ENCODE measurements around the gene BRD3OS. TPM values are rescaled to one million over a fixed set of nuclear protein-coding genes. Genes with fewer than 3 reads are reported as not detected.

The BRD3OS gene
- total RNA-seq, 8 experiments from 2014 or later: 11.9 to 37.5 (median 15.4) TPM

GRCh38 chr9:133999851-134000265 is 25.4 kb upstream of the BRD3OS start:
- peak in 5 of 8 experiments; percentile 9 to 69 (median 53) for ATAC-seq (replicated peaks in 6 of 8)
- Histone ChIP-seq H3K27ac (no peak overlapping the region), H3K4me1 (replicated peaks in 1 of 2) (peaks cover 0 to 6% of the 10 kb centered on the region in 2 donors), H3K4me3 (no peak overlapping the region)
- in situ Hi-C loops (cut with MboI; ENCODE audit: low pct_unique_long_range_greater_than_20kb in 2 of 9, low sequenced_read_pairs in 9 of 9, unreplicated experiment in 9 of 9): loop anchor here (10.0 to 25.0 kb wide), 4 partner anchors 195 to 215 kb away; no protein-coding TSS in a partner anchor
- 0 to 81% (median 69%) methylated on average over 1 to 4 of the region's 6 CpGs; no CpG with 5 or more reads in 5 of the 10 experiments for WGBS, 10 experiments

- no CpG with 5 or more reads among the region's 2 CpGs for WGBS, 10 experiments
- no peak overlapping the region for H3K27ac ChIP-seq
- in situ Hi-C loops (cut with MboI; ENCODE audit: low pct_unique_long_range_greater_than_20kb in 2 of 9, low sequenced_read_pairs in 9 of 9, unreplicated experiment in 9 of 9): no loop called here
- ATAC-seq (replicated peaks in 6 of 8): no peak
- H3K4me1 ChIP-seq (replicated peaks in 1 of 2): peaks cover 0 to 6% of the 10 kb centered on the region in 2 donors
- no peak overlapping the region for H3K4me3 ChIP-seq
These were observed 22.5 kb upstream of the BRD3OS start for GRCh38 chr9:134002796-134003195.

- 57 to 80% (median 57%) methylated on average over 1 of the region's 2 CpGs; no CpG with 5 or more reads in 6 of the 10 experiments for WGBS, 10 experiments
- H3K4me3 ChIP-seq: no peak overlapping the region
- in situ Hi-C loops (cut with MboI; ENCODE audit: low pct_unique_long_range_greater_than_20kb in 2 of 9, low sequenced_read_pairs in 9 of 9, unreplicated experiment in 9 of 9): no loop called here
- H3K27ac ChIP-seq: no peak overlapping the region
- no peak for ATAC-seq (replicated peaks in 6 of 8)
- H3K4me1 ChIP-seq (replicated peaks in 1 of 2): peaks cover 0 to 6% of the 10 kb centered on the region in 2 donors
These were observed 22.0 kb upstream of the BRD3OS start for GRCh38 chr9:134003237-134003636.

- no peak overlapping the region for H3K4me3 ChIP-seq
- in situ Hi-C loops (cut with MboI; ENCODE audit: low pct_unique_long_range_greater_than_20kb in 2 of 9, low sequenced_read_pairs in 9 of 9, unreplicated experiment in 9 of 9): no loop called here
- ATAC-seq (replicated peaks in 6 of 8): peak in 3 of 8 experiments; percentile 20 to 24 (median 23)
- H3K4me1 ChIP-seq (replicated peaks in 1 of 2): peaks cover 0 to 3% of the 10 kb centered on the region in 2 donors
- no peak overlapping the region for H3K27ac ChIP-seq
- 0 to 100% (median 54%) methylated on average over 1 to 8 of the region's 20 CpGs; no CpG with 5 or more reads in 4 of the 10 experiments for WGBS, 10 experiments
These were observed 21.0 kb upstream of the BRD3OS start for GRCh38 chr9:134004131-134004873.

GRCh38 chr9:134004881-134005280 is 20.4 kb upstream of the BRD3OS start:
- Histone ChIP-seq H3K27ac (no peak overlapping the region), H3K4me3 (no peak overlapping the region), H3K4me1 (replicated peaks in 1 of 2) (no peaks in the 10 kb centered on the region)
- peak in 3 of 8 experiments; percentile 4 to 12 (median 10) for ATAC-seq (replicated peaks in 6 of 8)
- in situ Hi-C loops (cut with MboI; ENCODE audit: low pct_unique_long_range_greater_than_20kb in 2 of 9, low sequenced_read_pairs in 9 of 9, unreplicated experiment in 9 of 9): no loop called here
- 0 to 90% (median 71%) methylated on average over 1 to 5 of the region's 14 CpGs; no CpG with 5 or more reads in 4 of the 10 experiments for WGBS, 10 experiments

- no peaks in the 10 kb centered on the region for H3K4me1 ChIP-seq (replicated peaks in 1 of 2)
- 17 to 100% (median 86%) methylated on average over 1 to 4 of the region's 8 CpGs; no CpG with 5 or more reads in 4 of the 10 experiments for WGBS, 10 experiments
- no peak overlapping the region for H3K4me3 ChIP-seq
- in situ Hi-C loops (cut with MboI; ENCODE audit: low pct_unique_long_range_greater_than_20kb in 2 of 9, low sequenced_read_pairs in 9 of 9, unreplicated experiment in 9 of 9): no loop called here
- no peak overlapping the region for H3K27ac ChIP-seq
- ATAC-seq (replicated peaks in 6 of 8): no peak
These were observed 19.9 kb upstream of the BRD3OS start for GRCh38 chr9:134005381-134005780.

GRCh38 chr9:134007150-134007549 is 18.1 kb upstream of the BRD3OS start:
- Histone ChIP-seq H3K4me3 (no peak overlapping the region), H3K27ac (no peak overlapping the region), H3K4me1 (replicated peaks in 1 of 2) (no peaks in the 10 kb centered on the region)
- 0 to 81% (median 62%) methylated on average over 1 to 5 of the region's 6 CpGs; no CpG with 5 or more reads in 3 of the 10 experiments for WGBS, 10 experiments
- in situ Hi-C loops (cut with MboI; ENCODE audit: low pct_unique_long_range_greater_than_20kb in 2 of 9, low sequenced_read_pairs in 9 of 9, unreplicated experiment in 9 of 9): no loop called here
- no peak for ATAC-seq (replicated peaks in 6 of 8)

GRCh38 chr9:134007571-134007970 is 17.7 kb upstream of the BRD3OS start:
- in situ Hi-C loops (cut with MboI; ENCODE audit: low pct_unique_long_range_greater_than_20kb in 2 of 9, low sequenced_read_pairs in 9 of 9, unreplicated experiment in 9 of 9): no loop called here
- WGBS, 10 experiments: 17 to 93% (median 80%) methylated on average over 1 to 9 of the region's 9 CpGs; no CpG with 5 or more reads in 3 of the 10 experiments
- no peak overlapping the region for H3K27ac ChIP-seq
- H3K4me1 ChIP-seq (replicated peaks in 1 of 2): no peaks in the 10 kb centered on the region
- H3K4me3 ChIP-seq: no peak overlapping the region
- no peak for ATAC-seq (replicated peaks in 6 of 8)

- H3K27ac ChIP-seq: no peak overlapping the region
- in situ Hi-C loops (cut with MboI; ENCODE audit: low pct_unique_long_range_greater_than_20kb in 2 of 9, low sequenced_read_pairs in 9 of 9, unreplicated experiment in 9 of 9): no loop called here
- H3K4me1 ChIP-seq (replicated peaks in 1 of 2): no peaks in the 10 kb centered on the region
- ATAC-seq (replicated peaks in 6 of 8): peak in 1 of 8 experiments; percentile 68
- no peak overlapping the region for H3K4me3 ChIP-seq
- WGBS, 10 experiments: 0 to 93% (median 82%) methylated on average over 1 to 12 of the region's 20 CpGs; no CpG with 5 or more reads in 1 of the 10 experiments
These were observed 14.7 kb upstream of the BRD3OS start for GRCh38 chr9:134010310-134011173.

GRCh38 chr9:134011401-134011800 is 13.9 kb upstream of the BRD3OS start:
- Histone ChIP-seq H3K4me1 (replicated peaks in 1 of 2) (no peaks in the 10 kb centered on the region), H3K27ac (no peak overlapping the region), H3K4me3 (no peak overlapping the region)
- in situ Hi-C loops (cut with MboI; ENCODE audit: low pct_unique_long_range_greater_than_20kb in 2 of 9, low sequenced_read_pairs in 9 of 9, unreplicated experiment in 9 of 9): no loop called here
- ATAC-seq (replicated peaks in 6 of 8): no peak
- WGBS, 10 experiments: 0 to 82% (median 60%) methylated on average over 1 to 5 of the region's 6 CpGs; no CpG with 5 or more reads in 3 of the 10 experiments

- in situ Hi-C loops (cut with MboI; ENCODE audit: low pct_unique_long_range_greater_than_20kb in 2 of 9, low sequenced_read_pairs in 9 of 9, unreplicated experiment in 9 of 9): no loop called here
- WGBS, 10 experiments: 40 to 93% (median 53%) methylated on average over 1 to 2 of the region's 2 CpGs; no CpG with 5 or more reads in 6 of the 10 experiments
- no peaks in the 10 kb centered on the region for H3K4me1 ChIP-seq (replicated peaks in 1 of 2)
- H3K4me3 ChIP-seq: no peak overlapping the region
- no peak for ATAC-seq (replicated peaks in 6 of 8)
- no peak overlapping the region for H3K27ac ChIP-seq
These were observed 10.3 kb upstream of the BRD3OS start for GRCh38 chr9:134014946-134015345.

GRCh38 chr9:134024214-134024792 is 978 bp upstream of the BRD3OS start:
- peaks cover 9 to 10% of the 10 kb centered on the region in 2 donors for H3K4me1 ChIP-seq (replicated peaks in 1 of 2)
- H3K27ac ChIP-seq: peak overlapping the region; percentile 34 to 51
- peak overlapping the region; percentile 20 to 30 (median 23) for H3K4me3 ChIP-seq
- WGBS, 10 experiments: 0 to 89% (median 71%) methylated on average over 1 to 4 of the region's 4 CpGs; no CpG with 5 or more reads in 2 of the 10 experiments
- ATAC-seq (replicated peaks in 6 of 8): no peak
- in situ Hi-C loops (cut with MboI; ENCODE audit: low pct_unique_long_range_greater_than_20kb in 2 of 9, low sequenced_read_pairs in 9 of 9, unreplicated experiment in 9 of 9): no loop called here
